Pancreas (tissue), 10 donors: ENCODE measurements around the gene INPP5A. TPM values are rescaled to one million over a fixed set of nuclear protein-coding genes. Genes with fewer than 3 reads are reported as not detected.

Experiments
- ATAC-seq, 4 donors: fragments of 200-7000 bp; cut with Tn5 transposase; one replicate each; pipeline versions ENCODE4 v1.8.0 to v1.9.1; 2020; ENCODE audit warnings: mild to moderate bottlenecking in 4 of 4, moderate library complexity in 4 of 4
- DNase-seq, 6 donors: peaks; one replicate each; pipeline ENCODE4 v3.0.0-alpha.2; 2020
- FAIRE-seq: peaks from 2 replicates; lab custom pipeline; 2012; peaks lifted over from hg19 to GRCh38; lab: Jason Lieb, UNC
- H3K27ac ChIP-seq, 4 donors: fragments of 200-600 bp; sonication (generic); 1 replicate in 3 of 4; 2 replicates in 1 of 4; pipeline versions ENCODE4 v1.5.0 to v1.8.0; 2020
- H3K27me3 ChIP-seq, 4 donors: fragments of 200-600 bp; one replicate each; pipeline ENCODE4 v1.8.0; 2021
- H3K36me3 ChIP-seq, 3 donors: fragments of 200-600 bp; sonication (generic) in 1 of 3; one replicate each; pipeline versions ENCODE4 v1.5.0 to v1.8.0; 2020 to 2021
- H3K4me1 ChIP-seq, 3 donors: fragments of 200-600 bp; one replicate each; pipeline ENCODE4 v1.8.0; 2021
- H3K4me3 ChIP-seq, 4 donors: fragments of 200-600 bp; sonication (generic) in 2 of 4; one replicate each; pipeline versions ENCODE4 v1.5.0 to v1.8.0; 2020 to 2021
- H3K9me3 ChIP-seq, 4 donors: fragments of 200-600 bp; one replicate each; pipeline ENCODE4 v1.8.0; 2021
- WGBS, 2 donors: extraction: QIAGEN DNeasy Blood & Tissue Kit; methylation state at CpG; one replicate each; pipeline ENCODE4 v1.1.7; 2013; 5-methylcytosine and 5-hydroxymethylcytosine counted together
- intact Hi-C, 3 donors: fragments of 100-400 bp; cut with DNase I; formaldehyde crosslinking; loops; one replicate each; pipeline versions ENCODE4 v1.11.1 to v1.14.2; 2022
- polyA plus RNA-seq, 2 donors: library from polyadenylated mRNA; stranded (reverse); fragments of 200-250 nt; gene quantifications; one replicate each; pipeline ENCODE4 v1.2.3, GENCODE V29; 2013
- total RNA-seq, 6 donors: library from RNA; stranded (reverse); fragmentation: NEBNext Ultra II Directional in 4 of 6; extraction: Animal tissue kit (Norgen Biotek cat#: 25700) in 4 of 6; gene quantifications; one replicate each; pipeline versions ENCODE4 v1.2.1 to v1.2.4, GENCODE V29; 2021 to 2023
- TF ChIP-seq, protein P1 (sequence below), 4 donors: fragments of 200-600 bp; sonication (generic) in 3 of 4; IDR thresholded peaks; one replicate each; pipeline versions ENCODE4 v1.5.0 to v1.8.0; 2021; ENCODE audit warnings: antibody characterized with exemption in 4 of 4
- donor health status: healthy with polysubstance abuse.
- donor health status: DM: no; HTN: no; CAD: no; lungs with moderate emphysema.
- donor health status: DM: no; HTN: no; CAD: no.
- donor health status: control.
- donor health status: control.
- donor health status: Bipolar disorder and iron deficiency.
- donor health status: DM: yes; HTN: yes; CAD: no.
- donor health status: DM: no; HTN: no; CAD: no.
- donor health status: DM: no; HTN: no; CAD: no.
- donor health status: DM: yes; HTN: yes; CAD: no.

Gene INPP5A
- total and polyA plus RNA-seq, 8 donors = 5.9 to 15.6 (median 11.3) TPM

DNA sequence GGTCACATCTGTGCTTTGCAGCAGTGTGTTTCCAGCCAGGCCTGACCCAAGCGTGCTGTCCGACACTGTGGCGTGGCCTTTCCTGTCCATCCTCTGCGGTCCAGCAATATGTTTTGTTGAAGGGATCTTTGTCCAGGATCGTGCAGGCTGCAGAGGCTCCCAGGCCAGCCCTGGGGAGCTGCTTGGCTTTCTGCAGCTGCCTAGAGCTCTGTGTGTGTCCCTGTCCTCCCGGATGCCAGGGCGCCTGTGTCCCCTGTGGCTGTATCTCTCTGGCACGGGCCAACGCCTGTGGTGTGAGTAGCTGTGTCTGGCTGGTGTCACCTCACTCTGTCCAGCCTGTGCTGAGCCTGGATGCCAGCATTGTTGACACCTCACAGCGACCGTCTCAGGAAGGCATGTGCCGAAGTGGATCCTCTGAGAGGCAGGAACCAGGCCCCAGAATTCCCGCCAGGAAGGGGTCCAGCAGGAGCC is 94.5 kb downstream of the INPP5A start:
- H3K4me3 ChIP-seq = no peak overlapping the region
- FAIRE-seq = no peak
- TF ChIP-seq, protein P1, sequence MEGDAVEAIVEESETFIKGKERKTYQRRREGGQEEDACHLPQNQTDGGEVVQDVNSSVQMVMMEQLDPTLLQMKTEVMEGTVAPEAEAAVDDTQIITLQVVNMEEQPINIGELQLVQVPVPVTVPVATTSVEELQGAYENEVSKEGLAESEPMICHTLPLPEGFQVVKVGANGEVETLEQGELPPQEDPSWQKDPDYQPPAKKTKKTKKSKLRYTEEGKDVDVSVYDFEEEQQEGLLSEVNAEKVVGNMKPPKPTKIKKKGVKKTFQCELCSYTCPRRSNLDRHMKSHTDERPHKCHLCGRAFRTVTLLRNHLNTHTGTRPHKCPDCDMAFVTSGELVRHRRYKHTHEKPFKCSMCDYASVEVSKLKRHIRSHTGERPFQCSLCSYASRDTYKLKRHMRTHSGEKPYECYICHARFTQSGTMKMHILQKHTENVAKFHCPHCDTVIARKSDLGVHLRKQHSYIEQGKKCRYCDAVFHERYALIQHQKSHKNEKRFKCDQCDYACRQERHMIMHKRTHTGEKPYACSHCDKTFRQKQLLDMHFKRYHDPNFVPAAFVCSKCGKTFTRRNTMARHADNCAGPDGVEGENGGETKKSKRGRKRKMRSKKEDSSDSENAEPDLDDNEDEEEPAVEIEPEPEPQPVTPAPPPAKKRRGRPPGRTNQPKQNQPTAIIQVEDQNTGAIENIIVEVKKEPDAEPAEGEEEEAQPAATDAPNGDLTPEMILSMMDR (IDR thresholded peaks at IDR 0.05) = no peak
- peak in 2 of 4 donors; percentile 2 to 5 for ATAC-seq
- intact Hi-C loops = loop anchor here in 2 of 3 donors (10.0 kb wide), 2 partner anchors 177 to 407 kb away; no protein-coding TSS in a partner anchor
- H3K36me3 ChIP-seq = no peaks in the 10 kb centered on the region
- H3K4me1 ChIP-seq = peaks cover 16 to 29% (median 20%) of the 10 kb centered on the region in 3 donors
- no peaks in the 10 kb centered on the region for H3K9me3 ChIP-seq
- 66 to 68% methylated on average over 13 of the region's 13 CpGs for WGBS, 2 donors
- H3K27ac ChIP-seq = peak overlapping the region in 3 of 4 donors; percentile 65 to 82 (median 78)
- no peaks in the 10 kb centered on the region for H3K27me3 ChIP-seq
- peak in 3 of 6 donors; percentile 35 to 58 (median 56) for DNase-seq

DNA sequence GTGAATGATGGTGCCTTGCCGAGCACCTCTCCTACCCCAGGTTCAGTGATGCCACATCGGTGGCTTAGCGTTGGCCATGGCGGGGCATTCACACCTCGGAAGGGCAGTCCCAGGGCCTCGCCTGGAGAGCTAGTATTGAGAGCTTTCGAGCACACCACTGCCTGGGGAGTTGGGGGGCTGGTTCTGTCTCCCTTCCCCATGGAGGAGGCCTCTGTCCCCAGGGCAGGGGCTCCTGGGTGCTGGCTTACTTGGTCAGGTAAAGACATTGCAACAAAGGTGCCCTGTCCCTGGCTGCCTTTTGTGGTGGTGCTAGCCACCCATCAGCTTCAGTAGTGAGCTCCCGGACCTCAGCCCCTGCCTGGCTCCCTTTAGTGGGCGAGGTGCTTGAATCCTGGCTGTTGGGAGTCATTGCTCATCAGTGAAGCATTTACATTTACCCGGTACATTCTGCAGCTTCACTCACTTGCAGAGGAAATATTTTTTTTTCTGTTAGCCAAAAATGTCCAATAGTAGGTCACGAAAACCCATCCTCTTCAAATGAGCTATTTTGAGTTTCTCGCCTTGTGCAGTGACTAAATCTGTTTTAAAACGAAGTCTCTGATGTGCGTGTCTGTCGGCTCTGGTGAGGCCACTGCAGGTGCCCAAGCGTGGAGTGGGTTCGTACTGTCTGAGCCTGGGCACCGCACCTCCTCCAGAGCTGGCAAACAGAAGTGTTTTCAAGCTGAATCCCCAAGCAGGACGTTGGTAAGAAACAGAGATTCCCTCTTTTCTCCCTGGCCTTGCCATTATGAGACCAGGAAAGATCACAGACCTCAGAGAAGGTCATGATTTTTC is 95.5 kb downstream of the INPP5A start:
- intact Hi-C loops = loop anchor here in 2 of 3 donors (10.0 kb wide), 2 partner anchors 178 to 408 kb away; no protein-coding TSS in a partner anchor
- no peak overlapping the region for H3K27ac ChIP-seq
- no peaks in the 10 kb centered on the region for H3K9me3 ChIP-seq
- 93 to 95% methylated on average over 19 of the region's 19 CpGs for WGBS, 2 donors
- FAIRE-seq (no peak), DNase-seq (peak in 3 of 6 donors; percentile 22 to 45 (median 38)), ATAC-seq (no peak)
- H3K4me1 ChIP-seq = peaks cover 19 to 29% (median 20%) of the 10 kb centered on the region in 3 donors
- no peaks in the 10 kb centered on the region for H3K36me3 ChIP-seq
- H3K27me3 ChIP-seq = no peaks in the 10 kb centered on the region
- no peak overlapping the region for H3K4me3 ChIP-seq
- TF ChIP-seq, protein P1 (IDR thresholded peaks at IDR 0.05) = no peak

DNA sequence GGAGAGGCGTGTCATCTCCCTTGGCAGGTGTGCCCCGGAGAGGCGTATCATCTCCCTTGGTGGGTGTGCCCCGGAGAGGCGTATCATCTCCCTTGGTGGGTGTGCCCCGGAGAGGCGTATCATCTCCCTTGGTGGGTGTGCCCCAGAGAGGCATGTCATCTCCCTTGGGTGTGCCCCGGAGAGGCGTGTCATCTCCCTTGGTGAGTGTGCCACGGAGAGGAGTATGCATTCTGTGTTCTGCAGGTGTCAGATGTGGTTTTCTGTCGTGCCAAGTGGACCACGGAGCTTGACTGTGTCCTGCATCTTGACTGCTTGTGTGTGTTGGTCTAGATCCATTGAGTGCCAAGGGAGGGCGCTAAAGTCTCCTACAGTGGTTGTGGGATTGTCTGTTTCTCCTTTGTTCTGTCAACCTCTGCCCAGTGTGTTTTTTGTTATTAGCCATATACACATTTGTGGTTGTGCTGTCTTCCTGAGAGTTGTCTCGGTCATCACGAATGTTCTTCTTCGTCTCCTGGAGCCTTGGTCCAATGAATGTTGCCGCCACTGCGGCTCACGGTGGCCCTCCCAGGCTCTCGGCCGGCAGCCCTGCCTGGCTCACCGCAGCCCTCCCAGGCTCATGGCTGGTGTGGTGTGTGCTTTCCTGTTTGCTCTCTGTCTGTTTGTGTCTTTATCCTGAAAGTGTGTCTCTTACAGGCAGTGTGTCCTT is 96.8 kb downstream of the INPP5A start:
- Histone ChIP-seq H3K27ac (no peak overlapping the region), H3K4me3 (no peak overlapping the region), H3K36me3 (no peaks in the 10 kb centered on the region), H3K9me3 (no peaks in the 10 kb centered on the region), H3K4me1 (peaks cover 11 to 20% (median 11%) of the 10 kb centered on the region in 3 donors), H3K27me3 (no peaks in the 10 kb centered on the region)
- WGBS, 2 donors = 89 to 91% methylated on average over 21 to 22 of the region's 22 CpGs
- ATAC-seq (no peak), DNase-seq (peak in 1 of 6 donors; percentile 48), FAIRE-seq (no peak)
- TF ChIP-seq, protein P1 (IDR thresholded peaks at IDR 0.05) = no peak
- intact Hi-C loops = loop anchor here in 2 of 3 donors (10.0 kb wide), 2 partner anchors 180 to 410 kb away; no protein-coding TSS in a partner anchor

DNA sequence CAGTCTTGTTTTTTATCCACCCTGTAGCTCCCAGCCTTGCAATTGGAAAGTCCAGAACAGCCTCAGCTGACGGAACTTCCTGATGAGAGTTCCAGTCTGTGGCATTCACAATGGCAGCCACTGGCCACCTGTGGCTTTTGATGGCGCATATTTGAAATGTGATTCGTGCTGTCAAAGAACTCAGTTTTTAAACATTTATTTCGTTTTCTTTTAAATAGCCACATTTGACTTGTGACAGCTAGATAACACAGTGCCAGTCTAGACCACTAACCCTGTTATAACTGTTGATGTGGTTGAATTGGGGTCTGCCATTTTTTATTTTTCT is 97.3 kb downstream of the INPP5A start:
- Histone ChIP-seq H3K27me3 (no peaks in the 10 kb centered on the region), H3K27ac (no peak overlapping the region), H3K9me3 (no peaks in the 10 kb centered on the region), H3K36me3 (no peaks in the 10 kb centered on the region), H3K4me3 (no peak overlapping the region), H3K4me1 (peaks cover 11 to 20% (median 11%) of the 10 kb centered on the region in 3 donors)
- DNase-seq = peak in 1 of 6 donors; percentile 15
- intact Hi-C loops = loop anchor here in 2 of 3 donors (5.0 to 10.0 kb wide), 3 partner anchors 178 to 410 kb away; no protein-coding TSS in a partner anchor
- no peak for FAIRE-seq
- no peak for ATAC-seq
- WGBS, 2 donors = 78 to 83% methylated on average over 4 of the region's 4 CpGs
- TF ChIP-seq, protein P1 (IDR thresholded peaks at IDR 0.05) = no peak
